Adrenal gland (tissue), 12 donors: ENCODE results near the gene ST6GALNAC3. TPM values are rescaled to one million over a fixed set of nuclear protein-coding genes. Genes with fewer than 3 reads are reported as not detected.

ENCODE experiments used
- DNase-seq, 7 donors: peaks; one replicate each; pipeline ENCODE4 v3.0.0-alpha.2; 2019 to 2020
- H3K27ac ChIP-seq, 5 donors: fragments of 200-600 bp; sonication (generic) in 4 of 5; 1 replicate in 3 of 5; 2 replicates in 2 of 5; pipeline versions ENCODE4 v1.5.1 to v1.8.0; 2016 to 2020; ENCODE audit warnings: mild to moderate bottlenecking in 1 of 5
- H3K27me3 ChIP-seq: fragments of 200-600 bp; 2 replicates; pipeline ENCODE4 v1.8.0; 2021
- H3K36me3 ChIP-seq, 2 donors: fragments of 200-600 bp; replicated peaks in 1 of 2; 1 replicate in 1 of 2; 2 replicates in 1 of 2; pipeline versions ENCODE4 v1.5.1 to v1.8.0; 2018 to 2022
- H3K4me1 ChIP-seq, 2 donors: fragments of 200-600 bp; replicated peaks in 1 of 2; 1 replicate in 1 of 2; 2 replicates in 1 of 2; pipeline versions ENCODE4 v1.5.1 to v1.8.0; 2018 to 2021
- H3K4me3 ChIP-seq, 4 donors: fragments of 200-600 bp; sonication (generic) in 3 of 4; one replicate each; pipeline ENCODE4 v1.5.1; 2016 to 2018
- H3K9me3 ChIP-seq, 3 donors: fragments of 200-600 bp; sonication (generic) in 1 of 3; replicated peaks in 1 of 3; 1 replicate in 2 of 3; 2 replicates in 1 of 3; pipeline versions ENCODE4 v1.5.1 to v1.8.0; 2016 to 2021
- POLR2A ChIP-seq, 2 donors: fragments of 450-650 bp; IDR thresholded peaks; one replicate each; pipeline ENCODE4 v1.6.1; 2017; ENCODE audit warnings: antibody characterized with exemption in 2 of 2, mild to moderate bottlenecking in 2 of 2, moderate library complexity in 1 of 2
- WGBS, 4 donors: extraction: QIAGEN DNeasy Blood & Tissue Kit in 2 of 4; methylation state at CpG; one replicate each; pipeline versions ENCODE4 v1.1.5 to v1.1.7; 2013 to 2017; 5-methylcytosine and 5-hydroxymethylcytosine counted together
- intact Hi-C, 2 donors: fragments of 100-400 bp; cut with DNase I; formaldehyde crosslinking; loops; one replicate each; pipeline versions ENCODE4 v1.14.1 to v1.15.0; 2022 to 2023
- polyA plus RNA-seq, 3 donors: library from polyadenylated mRNA; stranded (reverse); fragments of 200-250 nt in 2 of 3; fragments of 350-450 nt in 1 of 3; fragmentation: Illumina TruSeq in 1 of 3; extraction: RNeasy Lipid Tissue Mini Kit (QIAGEN cat#74804) in 1 of 3; gene quantifications; one replicate each; pipeline ENCODE4 v1.2.3, GENCODE V29; 2013 to 2014
- total RNA-seq, 9 donors: library from RNA; depleted of rRNA in 4 of 9; stranded (reverse); fragments of >200 nt in 4 of 9; fragments of 120-200 nt in 1 of 9; fragmentation: NEBNext Ultra II Directional in 1 of 9; extraction: Animal tissue kit (Norgen Biotek cat#: 25700) in 1 of 9; gene quantifications; one replicate each; pipeline versions ENCODE4 v1.1.0 to v1.2.4, GENCODE V29; 2013 to 2023
- TF ChIP-seq, protein P1 (sequence below), 6 experiments: fragments of 450-650 bp in 4 of 6; fragments of 200-600 bp in 2 of 6; sonication (generic) in 1 of 6; IDR thresholded peaks; 1 replicate in 5 of 6; 2 replicates in 1 of 6; pipeline versions ENCODE4 v1.5.1 to v1.8.0; 2016 to 2021; ENCODE audit warnings: antibody characterized with exemption in 6 of 6, mild to moderate bottlenecking in 2 of 6, moderate library complexity in 1 of 6
- donor health status: healthy with polysubstance abuse.
- donor health status: Bipolar disorder and iron deficiency.
- donor health status: DM: yes; HTN: yes; CAD: no.
- donor health status: DM: no; HTN: no; CAD: no.
- donor health status: DM: no; HTN: no; CAD: no.
- donor health status: DM: yes; HTN: yes; CAD: no.

ST6GALNAC3 gene
- total and polyA plus RNA-seq, 12 donors: 1.4 to 11.5 (median 5.9) TPM

DNA sequence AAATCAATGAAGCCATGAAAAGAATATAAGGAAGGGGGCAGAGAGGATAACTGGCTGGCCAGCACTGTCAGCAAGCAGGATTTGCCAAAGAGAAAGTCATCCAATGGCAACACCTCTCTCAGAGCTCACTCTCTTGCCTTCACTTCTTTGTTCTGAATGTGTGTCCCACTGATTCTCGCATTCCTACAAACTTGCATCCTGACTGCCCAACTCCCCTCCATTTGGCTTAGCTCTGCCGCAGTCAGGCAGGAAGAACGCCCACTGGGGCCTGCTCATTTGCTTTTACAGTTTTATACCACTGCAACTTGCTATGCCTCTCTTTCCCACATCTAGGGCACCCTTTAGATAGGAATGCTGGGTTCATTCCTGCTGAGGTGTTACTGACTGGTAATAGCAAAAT lies 428.6 kb downstream of the ST6GALNAC3 start:
- no peak overlapping the region for H3K27ac ChIP-seq
- TF ChIP-seq, protein P1, sequence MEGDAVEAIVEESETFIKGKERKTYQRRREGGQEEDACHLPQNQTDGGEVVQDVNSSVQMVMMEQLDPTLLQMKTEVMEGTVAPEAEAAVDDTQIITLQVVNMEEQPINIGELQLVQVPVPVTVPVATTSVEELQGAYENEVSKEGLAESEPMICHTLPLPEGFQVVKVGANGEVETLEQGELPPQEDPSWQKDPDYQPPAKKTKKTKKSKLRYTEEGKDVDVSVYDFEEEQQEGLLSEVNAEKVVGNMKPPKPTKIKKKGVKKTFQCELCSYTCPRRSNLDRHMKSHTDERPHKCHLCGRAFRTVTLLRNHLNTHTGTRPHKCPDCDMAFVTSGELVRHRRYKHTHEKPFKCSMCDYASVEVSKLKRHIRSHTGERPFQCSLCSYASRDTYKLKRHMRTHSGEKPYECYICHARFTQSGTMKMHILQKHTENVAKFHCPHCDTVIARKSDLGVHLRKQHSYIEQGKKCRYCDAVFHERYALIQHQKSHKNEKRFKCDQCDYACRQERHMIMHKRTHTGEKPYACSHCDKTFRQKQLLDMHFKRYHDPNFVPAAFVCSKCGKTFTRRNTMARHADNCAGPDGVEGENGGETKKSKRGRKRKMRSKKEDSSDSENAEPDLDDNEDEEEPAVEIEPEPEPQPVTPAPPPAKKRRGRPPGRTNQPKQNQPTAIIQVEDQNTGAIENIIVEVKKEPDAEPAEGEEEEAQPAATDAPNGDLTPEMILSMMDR (IDR thresholded peaks at IDR 0.05): no peak
- WGBS, 4 donors: 86 to 94% (median 93%) methylated on average over 3 of the region's 3 CpGs
- no peak for DNase-seq
- H3K27me3 ChIP-seq: no peaks in the 10 kb centered on the region
- no peaks in the 10 kb centered on the region for H3K4me1 ChIP-seq
- no peaks in the 10 kb centered on the region for H3K36me3 ChIP-seq
- intact Hi-C loops: no loop called here
- H3K4me3 ChIP-seq: no peak overlapping the region
- no peaks in the 10 kb centered on the region for H3K9me3 ChIP-seq

DNA sequence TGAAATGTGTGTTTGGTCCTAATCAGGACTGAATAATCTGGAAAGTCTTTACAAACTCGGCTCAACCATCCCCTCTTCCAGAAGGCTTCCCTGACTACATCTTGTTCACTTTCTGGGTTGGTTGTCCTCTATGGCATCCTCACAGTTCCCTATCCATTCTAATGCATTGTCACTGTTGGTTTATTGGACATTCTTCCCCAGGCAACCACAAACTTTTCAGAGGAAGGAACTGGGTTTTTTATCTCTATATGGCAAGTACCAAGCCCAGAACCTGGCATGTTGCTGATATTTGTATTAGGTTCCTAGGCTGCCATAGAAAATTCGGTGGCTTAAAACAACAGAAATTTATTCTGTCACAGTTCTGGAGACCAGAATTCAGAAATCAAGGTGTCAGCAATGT lies 429.2 kb downstream of the ST6GALNAC3 start:
- no peaks in the 10 kb centered on the region for H3K36me3 ChIP-seq
- no peaks in the 10 kb centered on the region for H3K27me3 ChIP-seq
- no peaks in the 10 kb centered on the region for H3K4me1 ChIP-seq
- no peaks in the 10 kb centered on the region for H3K9me3 ChIP-seq
- no peak for TF ChIP-seq POLR2A (IDR thresholded peaks at IDR 0.05)
- TF ChIP-seq, protein P1 (IDR thresholded peaks at IDR 0.05): no peak
- no peak for DNase-seq
- H3K27ac ChIP-seq: no peak overlapping the region
- 52 to 77% (median 65%) methylated on average over 2 of the region's 2 CpGs for WGBS, 4 donors
- intact Hi-C loops: no loop called here
- H3K4me3 ChIP-seq: no peak overlapping the region

DNA sequence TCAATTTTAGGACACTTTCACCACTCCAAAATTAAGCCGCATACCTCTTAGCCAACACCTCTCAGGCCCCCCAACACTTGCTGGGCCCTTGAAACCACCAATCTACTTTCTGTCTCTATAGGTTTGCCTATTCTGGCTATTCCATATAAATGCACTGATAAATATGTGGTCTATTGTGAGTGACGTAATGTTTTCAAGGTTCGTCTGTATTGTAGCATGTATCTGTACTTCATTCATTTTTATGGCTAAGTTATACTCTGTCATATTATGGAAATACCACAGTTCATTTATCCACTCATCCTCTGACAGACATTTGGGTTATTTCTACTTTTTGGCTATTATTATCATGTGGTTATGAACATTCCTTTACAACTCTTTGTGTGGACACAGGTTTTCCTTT lies 432.8 kb downstream of the ST6GALNAC3 start:
- Histone ChIP-seq H3K4me1 (no peaks in the 10 kb centered on the region), H3K4me3 (no peak overlapping the region), H3K36me3 (no peaks in the 10 kb centered on the region), H3K9me3 (no peaks in the 10 kb centered on the region), H3K27me3 (no peaks in the 10 kb centered on the region), H3K27ac (no peak overlapping the region)
- DNase-seq: no peak
- WGBS, 4 donors: 91 to 95% (median 92%) methylated on average over 3 of the region's 3 CpGs
- intact Hi-C loops: no loop called here
- TF ChIP-seq, protein P1 (IDR thresholded peaks at IDR 0.05): no peak

DNA sequence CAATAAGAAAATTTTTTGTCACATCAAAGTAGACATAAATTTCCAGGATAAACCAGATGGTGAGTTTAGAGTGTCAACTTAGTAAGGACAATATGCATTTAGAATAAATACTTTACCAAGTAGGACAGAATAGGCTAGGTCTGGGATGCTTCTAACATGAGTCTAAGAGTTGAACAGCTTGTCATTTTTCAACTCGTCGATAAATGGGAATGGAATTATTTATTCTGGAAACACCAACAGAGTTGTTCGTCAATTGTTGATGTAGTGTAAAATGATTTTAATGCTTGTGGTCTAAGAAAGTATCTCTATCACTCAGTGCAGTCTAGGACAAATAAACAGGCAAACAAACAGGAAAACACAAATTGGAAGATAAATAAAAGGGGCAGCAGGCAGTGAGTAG lies 434.3 kb downstream of the ST6GALNAC3 start:
- Histone ChIP-seq H3K9me3 (no peaks in the 10 kb centered on the region), H3K4me1 (no peaks in the 10 kb centered on the region), H3K27me3 (no peaks in the 10 kb centered on the region), H3K36me3 (no peaks in the 10 kb centered on the region), H3K4me3 (no peak overlapping the region), H3K27ac (no peak overlapping the region)
- WGBS, 4 donors: 71 to 87% (median 80%) methylated on average over 3 of the region's 3 CpGs
- no peak for DNase-seq
- TF ChIP-seq, protein P1 (IDR thresholded peaks at IDR 0.05): no peak
- TF ChIP-seq POLR2A (IDR thresholded peaks at IDR 0.05): no peak
- intact Hi-C loops: no loop called here
